ENCODE data around the gene SERPINA4. TPM values are rescaled to one million over a fixed set of nuclear protein-coding genes. Genes with fewer than 3 reads are reported as not detected.

SERPINA4 gene
- total RNA-seq, 1 experiment from 2014 or later = 6.3 TPM

- ChIA-PET CTCF (interaction anchor here (0.5 kb wide), 1 partner anchor 450 kb away, joined by 4 read pairs; no protein-coding TSS in a partner anchor), POLR2A (no interaction called here)
- DNase-seq = peak; percentile 43 to 51
- peaks cover 7% of the 10 kb centered on the region for H3K4me1 Mint-ChIP-seq (ENCODE audit: low read depth, unreplicated experiment)
- no peaks in the 10 kb centered on the region for H3K9me3 ChIP-seq
- H3K27me3 Mint-ChIP-seq (ENCODE audit: insufficient read depth, unreplicated experiment) = no peaks in the 10 kb centered on the region
- 0 out of 2 replicates have a peak, but pooled peaks cover 6% of the 10 kb centered on the region for H3K4me1 ChIP-seq
- no peaks in the 10 kb centered on the region for H3K36me3 Mint-ChIP-seq (ENCODE audit: insufficient read depth, unreplicated experiment)
- TF ChIP-seq CTCF (IDR thresholded peaks at IDR 0.05; ENCODE audit: insufficient read depth in 1 of 2, low read depth in 1 of 2, low read length in 1 of 2, severe bottlenecking in 1 of 2, unreplicated experiment in 1 of 2) = no peak
- H3K27me3 ChIP-seq (replicated peaks; ENCODE audit: control insufficient read depth, insufficient read depth, low read length) = no peaks in the 10 kb centered on the region
- H3K9me3 Mint-ChIP-seq (ENCODE audit: unreplicated experiment) = peaks cover 7% of the 10 kb centered on the region
- no peak overlapping the region for H3K4me3 ChIP-seq (ENCODE audit: low read depth, low read length)
- intact Hi-C loops (cut with micrococcal nuclease; ENCODE audit: unreplicated experiment) = no loop called here
- no peaks in the 10 kb centered on the region for H3K36me3 ChIP-seq (ENCODE audit: control insufficient read depth, insufficient read depth, low read length)
- H3K4me3 Mint-ChIP-seq (ENCODE audit: unreplicated experiment) = no peak overlapping the region
- no TSS peak for BruUV-seq (replicated peaks)
- peak overlapping the region; percentile 21 for H3K27ac Mint-ChIP-seq (ENCODE audit: unreplicated experiment)
Observed at GRCh38 chr14:94582851-94583250, 21.6 kb downstream of the SERPINA4 start.

- H3K36me3 ChIP-seq (ENCODE audit: control insufficient read depth, insufficient read depth, low read length) = no peaks in the 10 kb centered on the region
- Mint-ChIP-seq H3K27me3 (ENCODE audit: insufficient read depth, unreplicated experiment) (no peaks in the 10 kb centered on the region), H3K9me3 (ENCODE audit: unreplicated experiment) (peaks cover 7% of the 10 kb centered on the region), H3K4me1 (ENCODE audit: low read depth, unreplicated experiment) (peaks cover 7% of the 10 kb centered on the region), H3K27ac (ENCODE audit: unreplicated experiment) (no peak overlapping the region), H3K4me3 (ENCODE audit: unreplicated experiment) (no peak overlapping the region), H3K36me3 (ENCODE audit: insufficient read depth, unreplicated experiment) (no peaks in the 10 kb centered on the region)
- TF ChIP-seq CTCF (IDR thresholded peaks at IDR 0.05; ENCODE audit: insufficient read depth in 1 of 2, low read depth in 1 of 2, low read length in 1 of 2, severe bottlenecking in 1 of 2, unreplicated experiment in 1 of 2) = no peak
- no peak for DNase-seq
- H3K27me3 ChIP-seq (replicated peaks; ENCODE audit: control insufficient read depth, insufficient read depth, low read length) = no peaks in the 10 kb centered on the region
- no peak overlapping the region for H3K4me3 ChIP-seq (ENCODE audit: low read depth, low read length)
- peaks cover 12% of the 10 kb centered on the region; the same call in 1 of the 2 replicates for H3K4me1 ChIP-seq
- no peaks in the 10 kb centered on the region for H3K9me3 ChIP-seq
- ChIA-PET POLR2A (no interaction called here), CTCF (interaction anchor here (0.5 to 0.6 kb wide), 2 partner anchors 150 to 450 kb away, joined by 3 to 4 read pairs; no protein-coding TSS in a partner anchor)
- no TSS peak for BruUV-seq (replicated peaks)
- intact Hi-C loops (cut with micrococcal nuclease; ENCODE audit: unreplicated experiment) = no loop called here
Observed at GRCh38 chr14:94583557-94583956, 22.3 kb downstream of the SERPINA4 start.

- no peak for DNase-seq
- ChIA-PET POLR2A (no interaction called here), CTCF (no interaction called here)
- no peak for TF ChIP-seq CTCF (IDR thresholded peaks at IDR 0.05; ENCODE audit: insufficient read depth in 1 of 2, low read depth in 1 of 2, low read length in 1 of 2, severe bottlenecking in 1 of 2, unreplicated experiment in 1 of 2)
- Histone ChIP-seq H3K4me3 (ENCODE audit: low read depth, low read length) (no peak overlapping the region), H3K36me3 (ENCODE audit: control insufficient read depth, insufficient read depth, low read length) (no peaks in the 10 kb centered on the region), H3K27me3 (replicated peaks; ENCODE audit: control insufficient read depth, insufficient read depth, low read length) (no peaks in the 10 kb centered on the region), H3K9me3 (no peaks in the 10 kb centered on the region), H3K4me1 (peaks cover 12% of the 10 kb centered on the region; the same call in 1 of the 2 replicates)
- no peaks in the 10 kb centered on the region for H3K27me3 Mint-ChIP-seq (ENCODE audit: insufficient read depth, unreplicated experiment)
- no peaks in the 10 kb centered on the region for H3K36me3 Mint-ChIP-seq (ENCODE audit: insufficient read depth, unreplicated experiment)
- H3K4me3 Mint-ChIP-seq (ENCODE audit: unreplicated experiment) = no peak overlapping the region
- no TSS peak for BruUV-seq (replicated peaks)
- peaks cover 7% of the 10 kb centered on the region for H3K4me1 Mint-ChIP-seq (ENCODE audit: low read depth, unreplicated experiment)
- no peaks in the 10 kb centered on the region for H3K9me3 Mint-ChIP-seq (ENCODE audit: unreplicated experiment)
- H3K27ac Mint-ChIP-seq (ENCODE audit: unreplicated experiment) = no peak overlapping the region
- intact Hi-C loops (cut with micrococcal nuclease; ENCODE audit: unreplicated experiment) = no loop called here
Observed at GRCh38 chr14:94584591-94585280, 23.5 kb downstream of the SERPINA4 start.
